Gastrocnemius medialis (tissue), 4 donors: ENCODE results near the gene DBP.

ENCODE experiments used
- POLR2A ChIP-seq, 2 donors: fragments of 450-650 bp; IDR thresholded peaks; one replicate each; pipeline ENCODE4 v1.6.1; 2017; ENCODE audit warnings: antibody characterized with exemption in 2 of 2, mild to moderate bottlenecking in 2 of 2, moderate library complexity in 2 of 2
- TF ChIP-seq, protein P1 (sequence below), 5 experiments: fragments of 450-650 bp in 3 of 5; fragments of 200-600 bp in 2 of 5; sonication (generic) in 2 of 5; IDR thresholded peaks in 4 of 5; conservative IDR thresholded peaks in 1 of 5; 1 replicate in 4 of 5; 2 replicates in 1 of 5; pipeline ENCODE4 v1.5.1; 2016 to 2019; ENCODE audit warnings: antibody characterized with exemption in 5 of 5, mild to moderate bottlenecking in 3 of 5, moderate library complexity in 3 of 5

DNA sequence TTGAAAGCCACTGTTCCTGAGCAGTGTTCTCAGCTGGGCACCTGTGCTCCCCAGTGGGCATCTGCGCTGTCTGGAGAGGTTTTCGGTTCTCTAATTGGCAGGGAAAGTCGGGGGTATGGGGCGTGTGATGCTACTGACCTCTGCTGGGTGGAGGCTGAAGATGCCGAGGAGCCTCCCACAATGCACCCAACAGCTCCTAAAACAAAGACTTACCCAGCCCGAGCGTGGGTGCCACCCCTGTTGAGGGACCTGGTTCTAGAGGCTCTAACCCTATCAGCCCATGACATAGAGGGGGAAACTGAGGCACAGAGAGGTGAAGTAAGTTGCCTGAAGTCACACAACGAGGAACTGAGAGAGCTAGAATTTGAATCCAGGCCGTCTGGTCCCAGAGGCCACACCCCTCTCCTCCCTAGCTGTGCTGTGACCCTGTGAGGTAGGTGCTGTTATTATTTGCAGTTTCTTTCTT is 28.3 kb downstream of the DBP start:
- TF ChIP-seq POLR2A (IDR thresholded peaks at IDR 0.05), result no peak
- TF ChIP-seq, protein P1, sequence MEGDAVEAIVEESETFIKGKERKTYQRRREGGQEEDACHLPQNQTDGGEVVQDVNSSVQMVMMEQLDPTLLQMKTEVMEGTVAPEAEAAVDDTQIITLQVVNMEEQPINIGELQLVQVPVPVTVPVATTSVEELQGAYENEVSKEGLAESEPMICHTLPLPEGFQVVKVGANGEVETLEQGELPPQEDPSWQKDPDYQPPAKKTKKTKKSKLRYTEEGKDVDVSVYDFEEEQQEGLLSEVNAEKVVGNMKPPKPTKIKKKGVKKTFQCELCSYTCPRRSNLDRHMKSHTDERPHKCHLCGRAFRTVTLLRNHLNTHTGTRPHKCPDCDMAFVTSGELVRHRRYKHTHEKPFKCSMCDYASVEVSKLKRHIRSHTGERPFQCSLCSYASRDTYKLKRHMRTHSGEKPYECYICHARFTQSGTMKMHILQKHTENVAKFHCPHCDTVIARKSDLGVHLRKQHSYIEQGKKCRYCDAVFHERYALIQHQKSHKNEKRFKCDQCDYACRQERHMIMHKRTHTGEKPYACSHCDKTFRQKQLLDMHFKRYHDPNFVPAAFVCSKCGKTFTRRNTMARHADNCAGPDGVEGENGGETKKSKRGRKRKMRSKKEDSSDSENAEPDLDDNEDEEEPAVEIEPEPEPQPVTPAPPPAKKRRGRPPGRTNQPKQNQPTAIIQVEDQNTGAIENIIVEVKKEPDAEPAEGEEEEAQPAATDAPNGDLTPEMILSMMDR (IDR thresholded peaks at IDR 0.05 in 4 of 5, conservative IDR thresholded peaks at IDR 0.05 in 1 of 5), result peak in 1 of 5 experiments; percentile 16
